ENCODE data around the gene MRPL20. TPM values are rescaled to one million over a fixed set of nuclear protein-coding genes. Genes with fewer than 3 reads are reported as not detected.
"Not testable (repeated sequence)": the region's sequence is repeated elsewhere in the genome, so short reads cannot be mapped to it uniquely, and the experiment has no call there.

The MRPL20 gene
- polyA plus RNA-seq, 1 donor: 111 TPM

- no peak for DNase-seq (ENCODE audit: low read depth)
Observed at GRCh38 chr1:1406101-1406820, 832 bp downstream of the MRPL20 start.

DNA sequence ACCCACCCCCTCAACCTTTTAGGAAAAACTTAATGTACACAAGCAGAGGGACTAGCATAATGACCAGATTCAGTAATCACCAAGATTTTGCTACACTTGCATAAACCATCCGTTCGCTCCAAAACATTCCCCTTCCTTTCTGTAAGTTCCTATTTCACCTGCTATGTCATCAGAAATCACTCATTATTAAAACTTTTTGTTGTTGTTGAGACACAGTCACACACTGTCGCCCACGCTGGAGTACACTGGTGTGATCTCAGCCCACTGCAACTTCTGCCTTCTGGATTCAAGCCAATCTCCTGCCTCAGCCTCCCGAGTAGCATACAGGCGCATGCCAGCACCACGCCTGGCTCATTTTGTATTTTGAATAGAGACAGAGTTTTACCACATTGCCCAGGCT lies 3.4 kb downstream of the MRPL20 start:
- no peak for DNase-seq (ENCODE audit: low read depth)

DNA sequence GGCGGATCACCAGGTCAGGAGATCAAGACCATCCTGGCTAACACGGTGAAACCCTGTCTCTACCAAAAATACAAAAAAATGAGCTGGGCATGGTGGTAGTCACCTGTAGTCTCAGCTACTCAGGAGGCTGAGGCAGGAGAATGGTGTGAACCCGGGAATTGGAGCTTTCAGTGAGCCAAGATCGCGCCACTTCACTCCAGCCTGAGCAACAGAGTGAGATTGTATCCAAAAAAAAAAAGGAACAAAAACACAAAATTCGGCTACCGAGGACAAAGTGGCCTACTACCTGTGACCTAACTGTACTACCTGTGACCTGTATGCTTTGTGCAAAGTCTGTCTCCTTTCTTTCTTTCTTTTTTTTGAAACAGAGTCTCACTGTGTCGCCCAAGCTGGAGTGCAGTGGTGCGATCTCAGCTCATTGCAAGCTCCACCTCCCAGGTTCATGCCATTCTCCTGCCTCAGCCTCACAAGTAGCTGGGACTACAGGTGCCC lies 4.1 kb downstream of the MRPL20 start:
- not testable (repeated sequence) for DNase-seq (ENCODE audit: low read depth)

DNA sequence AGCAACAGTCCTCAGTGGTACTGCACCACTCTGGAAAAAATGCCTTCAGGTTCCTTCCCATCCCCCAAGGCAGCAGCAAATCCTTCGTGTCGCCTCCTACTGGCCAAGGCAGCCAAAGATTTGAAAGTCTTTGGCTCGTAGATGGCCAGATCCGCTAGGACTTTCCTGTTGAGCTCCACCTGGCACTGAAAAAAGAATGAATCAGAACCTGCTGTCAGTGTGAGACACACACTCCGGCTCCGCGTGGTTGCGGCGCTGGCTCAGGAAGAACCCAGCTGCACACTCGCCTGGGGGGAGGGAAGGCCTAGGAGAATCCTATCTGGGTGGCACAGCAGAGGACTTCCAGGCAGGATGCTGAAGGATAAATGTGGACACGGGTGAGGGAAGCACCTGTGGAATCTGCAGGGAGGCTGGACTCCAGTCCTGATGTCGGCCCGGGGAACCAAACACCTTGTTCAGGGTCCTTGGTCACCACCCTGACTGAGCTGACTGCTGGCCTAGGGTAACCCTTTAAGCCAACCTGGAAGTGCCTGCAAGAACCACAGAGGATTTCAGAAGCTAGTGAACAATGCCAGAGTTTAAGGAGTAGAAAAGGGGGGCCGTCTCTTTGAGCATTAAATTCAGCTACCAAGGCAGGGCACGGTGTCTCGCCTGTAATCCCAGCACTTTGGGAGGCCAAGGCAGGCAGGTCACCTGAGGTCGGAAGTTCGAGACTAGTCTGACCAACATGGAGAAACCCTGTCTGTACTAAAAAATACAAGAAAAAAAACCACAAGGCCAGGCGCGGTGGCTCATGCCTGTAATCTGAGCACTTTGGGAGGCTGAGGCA lies 4.8 kb downstream of the MRPL20 start:
- no peak for DNase-seq (ENCODE audit: low read depth)

- no peak for DNase-seq (ENCODE audit: low read depth)
Observed at GRCh38 chr1:1401457-1402010, 5.6 kb downstream of the MRPL20 start.

GRCh38 chr1:1400576-1401456 lies 6.3 kb downstream of the MRPL20 start:
- DNase-seq (ENCODE audit: low read depth): no peak

DNA sequence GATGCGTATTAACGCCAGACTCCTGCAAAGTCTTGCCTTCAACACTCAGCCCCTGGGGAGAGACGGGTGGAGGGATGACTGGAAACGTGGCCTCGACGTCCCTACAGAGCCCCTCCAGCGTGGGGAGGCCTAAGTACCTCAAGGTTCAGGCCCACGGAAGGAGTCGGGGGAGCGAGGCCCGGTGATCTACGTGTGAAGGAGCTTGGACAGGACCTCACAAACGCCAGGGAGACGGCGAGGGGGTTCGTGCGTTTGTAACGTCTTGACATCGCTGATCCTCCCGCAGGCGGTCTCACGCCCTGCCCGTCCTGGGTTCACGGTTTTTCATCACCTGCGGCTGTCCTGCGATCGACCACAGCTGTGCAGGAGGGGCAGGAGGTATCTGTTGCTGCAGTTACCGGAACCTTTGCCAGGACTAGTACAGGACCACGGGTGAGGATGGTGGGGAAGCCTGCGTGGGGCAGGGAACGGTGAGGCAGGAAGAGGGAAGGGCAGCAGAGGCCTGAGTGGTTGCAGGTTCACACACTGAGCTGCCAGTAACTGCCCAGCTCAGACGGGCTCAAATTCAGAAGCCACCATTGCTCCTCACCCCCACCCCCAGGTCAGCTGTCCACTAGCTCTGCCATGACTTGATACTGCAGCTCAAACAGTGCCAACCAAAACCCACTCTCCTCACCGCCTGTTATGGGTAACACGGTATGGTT lies 7.1 kb downstream of the MRPL20 start:
- no peak for DNase-seq (ENCODE audit: low read depth)

DNA sequence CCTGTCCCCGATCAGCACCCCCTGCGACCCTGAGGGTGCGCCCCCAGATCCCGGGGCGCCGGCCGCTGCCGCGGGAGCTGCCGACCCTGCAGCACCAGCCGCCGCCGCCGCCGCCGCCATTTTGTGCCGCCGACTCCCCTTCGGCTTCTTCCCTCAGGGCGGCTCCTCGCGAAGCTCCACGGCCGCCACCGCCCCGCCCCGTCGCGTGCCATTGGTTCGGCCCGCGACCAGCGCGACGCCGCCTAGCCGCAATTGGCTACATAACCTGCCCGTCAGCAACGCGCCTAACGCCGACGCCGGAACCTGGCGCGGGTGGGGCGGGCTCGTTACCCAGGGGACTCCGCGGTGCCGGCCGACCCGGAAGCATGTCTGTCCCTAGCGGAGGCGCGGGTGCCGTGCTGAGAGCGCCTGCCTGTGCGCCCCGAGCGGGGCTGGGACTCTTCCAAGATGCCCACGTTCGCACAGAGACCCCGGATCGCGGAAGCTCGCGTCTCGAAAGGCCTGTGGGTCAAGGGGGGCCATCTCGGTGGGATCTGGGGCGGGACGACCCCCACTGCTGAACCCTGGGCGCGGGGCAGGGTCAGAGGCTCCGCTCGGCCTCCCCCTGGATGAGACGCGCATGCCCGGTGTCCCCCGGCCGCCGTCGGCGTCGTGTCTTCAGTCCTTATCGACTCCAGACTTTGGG lies 7.8 kb downstream of the MRPL20 start, which contains the start of gene CCNL2:
Gene CCNL2 (minus strand): TSS at position 149 of the 685 bp plus-strand sequence. CDS start 29 bp downstream, at position 120.
- DNase-seq (ENCODE audit: low read depth): peak; percentile 85

GRCh38 chr1:1398677-1399186 lies 8.4 kb downstream of the MRPL20 start:
- DNase-seq (ENCODE audit: low read depth): no peak

DNA sequence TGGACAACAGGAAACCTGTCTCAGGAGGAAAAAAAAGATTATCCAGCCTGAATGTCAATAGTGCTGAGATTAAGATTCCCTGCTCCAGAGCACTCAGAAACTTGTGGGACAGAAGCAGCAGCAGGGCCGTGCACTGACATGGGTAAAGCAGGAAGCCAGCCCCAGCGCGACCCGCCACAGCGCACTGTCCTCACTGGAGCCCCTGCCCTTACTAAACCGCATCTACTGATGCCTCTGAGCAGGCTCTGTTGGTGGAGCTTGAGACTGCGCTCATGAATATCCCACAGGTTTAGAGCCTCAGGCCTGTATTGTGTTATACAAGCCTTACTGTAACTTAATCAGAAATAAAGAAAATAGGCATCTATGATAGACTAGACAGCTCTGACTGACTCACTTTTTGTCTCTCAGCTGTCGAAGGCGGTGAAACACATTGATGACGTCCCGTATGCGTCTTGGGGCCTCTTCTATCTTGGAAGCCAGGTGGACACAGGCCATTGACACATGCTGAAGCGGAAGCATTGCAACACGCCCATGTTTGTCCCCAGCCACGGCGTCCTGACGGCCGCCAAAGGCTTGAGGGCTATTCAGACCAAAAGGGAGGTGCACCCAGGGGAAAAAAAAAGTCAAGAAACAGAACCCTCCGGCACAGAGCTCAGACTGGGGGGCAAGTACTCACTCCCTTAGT lies 9.1 kb downstream of the MRPL20 start:
- DNase-seq (ENCODE audit: low read depth): no peak

DNA sequence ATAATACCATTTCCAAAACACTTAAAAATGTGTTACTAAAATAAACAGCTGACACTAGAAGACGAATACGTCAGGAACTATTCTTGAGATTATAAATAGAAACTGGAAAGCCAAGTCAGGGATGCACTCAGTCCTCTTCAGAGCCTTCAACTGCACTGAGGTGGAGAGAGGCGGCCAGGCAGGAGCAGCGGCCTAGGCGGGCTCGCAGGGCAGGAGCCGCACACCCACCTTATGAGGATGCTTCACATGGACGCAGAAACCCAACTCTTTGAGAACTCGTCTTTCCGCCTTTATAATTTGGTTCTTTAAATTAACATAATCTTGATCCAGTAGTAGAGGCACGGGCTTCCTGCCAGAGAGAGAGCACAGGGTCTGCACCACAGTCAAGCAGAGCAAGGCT lies 11.9 kb downstream of the MRPL20 start:
- no peak for DNase-seq (ENCODE audit: low read depth)

DNA sequence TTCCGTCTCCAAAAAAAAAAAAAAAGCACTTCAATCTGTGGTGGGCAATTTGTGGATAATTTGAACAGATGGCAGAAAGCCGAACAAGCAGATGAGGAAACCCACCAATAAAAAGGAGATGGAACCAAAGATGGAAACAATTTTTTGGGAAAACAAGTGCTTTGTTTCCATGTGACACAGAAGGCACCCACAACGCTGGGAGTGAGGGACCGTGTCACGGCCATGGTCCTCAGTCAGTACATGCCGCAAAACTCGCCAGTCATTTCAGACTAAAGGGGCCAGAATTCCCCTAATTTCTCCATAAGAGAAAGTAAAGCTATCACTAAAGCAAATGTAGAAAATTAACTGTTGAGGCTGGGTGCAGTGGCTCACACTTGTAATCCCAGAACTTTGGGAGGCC lies 13.0 kb downstream of the MRPL20 start:
- no peak for DNase-seq (ENCODE audit: low read depth)

GRCh38 chr1:1393428-1393827 lies 13.7 kb downstream of the MRPL20 start:
- no peak for DNase-seq (ENCODE audit: low read depth)

GRCh38 chr1:1393014-1393413 lies 14.1 kb downstream of the MRPL20 start:
- DNase-seq (ENCODE audit: low read depth): no peak

- no peak for DNase-seq (ENCODE audit: low read depth)
Observed at GRCh38 chr1:1391225-1391624, 15.9 kb downstream of the MRPL20 start.

DNA sequence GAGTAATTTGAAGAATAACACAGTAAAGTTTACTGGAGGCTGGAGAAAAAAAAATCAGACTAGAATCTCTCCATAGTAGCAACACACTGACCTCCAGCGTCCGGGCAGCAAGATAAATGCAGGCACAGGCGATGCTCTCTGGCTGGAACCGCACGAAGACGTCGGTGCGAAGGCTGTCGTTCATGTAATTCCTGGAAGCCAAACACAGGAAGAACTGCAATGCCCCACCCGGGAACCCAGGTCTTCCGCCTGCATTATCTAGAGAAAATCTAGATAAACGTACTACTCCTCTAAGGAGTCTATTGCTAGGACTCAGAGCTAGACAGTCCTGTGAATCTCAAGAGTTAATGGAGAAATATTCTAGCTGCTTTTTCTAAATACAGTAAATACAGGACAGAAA lies 16.4 kb downstream of the MRPL20 start:
- DNase-seq (ENCODE audit: low read depth): no peak

- no peak for DNase-seq (ENCODE audit: low read depth)
Observed at GRCh38 chr1:1388078-1388472, 19.0 kb downstream of the MRPL20 start.

DNA sequence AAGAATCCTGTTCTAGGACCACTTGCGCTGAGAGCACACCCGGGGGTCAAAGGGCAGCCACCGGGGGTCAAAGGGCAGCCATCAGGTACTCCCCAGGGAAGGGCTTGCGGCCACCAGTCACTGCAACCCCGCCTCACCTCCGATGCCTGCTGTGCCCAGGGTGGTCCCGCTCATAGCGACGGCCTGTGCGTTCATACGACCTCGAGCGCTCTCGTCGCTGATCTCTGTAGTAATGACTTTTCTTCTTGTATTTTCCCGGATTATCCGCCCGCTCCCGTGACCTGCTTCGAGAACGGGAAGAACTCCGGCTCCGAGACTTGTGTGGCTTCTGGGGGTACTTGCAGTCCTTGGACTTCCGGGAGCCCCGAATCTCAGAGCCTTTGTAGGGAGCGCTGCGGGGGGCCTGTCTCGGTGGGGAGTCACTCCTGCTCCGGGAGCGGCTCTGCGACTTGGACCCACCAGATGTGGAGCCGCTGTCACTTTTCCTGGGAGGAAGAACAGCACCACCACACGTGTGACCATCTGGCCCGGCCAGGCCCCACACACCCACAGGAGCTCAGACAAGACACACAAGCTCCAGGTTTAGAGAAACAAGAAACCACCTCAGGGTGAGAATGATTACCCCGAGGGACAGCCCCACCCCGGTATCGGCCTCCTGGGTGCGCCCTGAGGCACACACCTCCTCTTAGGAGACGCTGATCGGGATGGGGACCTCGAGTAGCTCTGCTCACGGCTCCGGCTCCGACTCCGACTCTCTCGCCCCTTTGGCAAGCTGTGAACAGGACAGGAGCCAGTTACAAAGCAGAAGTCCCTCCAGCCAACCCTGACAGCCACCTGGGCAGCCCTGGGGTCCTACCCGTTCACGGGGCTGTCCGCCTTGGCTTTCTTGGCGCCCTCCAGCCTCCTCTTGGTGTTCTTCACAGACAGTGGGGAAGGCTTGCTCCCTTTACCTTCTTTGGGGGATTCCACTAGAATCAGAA lies 19.7 kb downstream of the MRPL20 start:
- no peak for DNase-seq (ENCODE audit: low read depth)
